ENCODE measurements around the gene ZNF367.

The ZNF367 gene

GRCh38 chr9:96448546-96449170 lies 30.5 kb upstream of the ZNF367 start:
- TF ChIP-seq FOXP2 (optimal IDR thresholded peaks at IDR 0.05; ENCODE audit: borderline replicate concordance, extremely low read depth, extremely low read length, insufficient read depth): no peak
- no peak for TF ChIP-seq SIN3A (IDR thresholded peaks at IDR 0.05; ENCODE audit: borderline replicate concordance, insufficient read depth, low read length)
- 0 out of 2 replicates have a peak, but pooled peaks have one; percentile 19 for TF ChIP-seq TAF1 (IDR thresholded peaks at IDR 0.05; ENCODE audit: borderline replicate concordance, insufficient read depth, low read length)
- 0 out of 2 replicates have a peak, but pooled peaks have one; percentile 29 for TF ChIP-seq POLR2AphosphoS5 (IDR thresholded peaks at IDR 0.05; ENCODE audit: low read depth, low read length)

- TF ChIP-seq SIN3A (IDR thresholded peaks at IDR 0.05; ENCODE audit: borderline replicate concordance, insufficient read depth, low read length) (no peak), REST (IDR thresholded peaks at IDR 0.05; ENCODE audit: insufficient read depth in 1 of 2, low read depth in 2 of 2, low read length in 2 of 2) (no peak), POLR2AphosphoS5 (IDR thresholded peaks at IDR 0.05; ENCODE audit: low read depth, low read length) (no peak), TAF1 (IDR thresholded peaks at IDR 0.05; ENCODE audit: borderline replicate concordance, insufficient read depth, low read length) (no peak), FOXP2 (optimal IDR thresholded peaks at IDR 0.05; ENCODE audit: borderline replicate concordance, extremely low read depth, extremely low read length, insufficient read depth) (no peak)
These were observed 29.2 kb upstream of the ZNF367 start for GRCh38 chr9:96447406-96447805.

GRCh38 chr9:96442491-96442890 lies 24.3 kb upstream of the ZNF367 start:
- no peak for TF ChIP-seq TAF1 (IDR thresholded peaks at IDR 0.05; ENCODE audit: borderline replicate concordance, insufficient read depth, low read length)
- no peak for TF ChIP-seq FOXP2 (optimal IDR thresholded peaks at IDR 0.05; ENCODE audit: borderline replicate concordance, extremely low read depth, extremely low read length, insufficient read depth)
- TF ChIP-seq POLR2AphosphoS5 (IDR thresholded peaks at IDR 0.05; ENCODE audit: low read depth, low read length): no peak
- TF ChIP-seq REST (IDR thresholded peaks at IDR 0.05; ENCODE audit: insufficient read depth in 1 of 2, low read depth in 2 of 2, low read length in 2 of 2): no peak
- TF ChIP-seq SIN3A (IDR thresholded peaks at IDR 0.05; ENCODE audit: borderline replicate concordance, insufficient read depth, low read length): no peak

GRCh38 chr9:96441798-96442445 lies 23.8 kb upstream of the ZNF367 start:
- no peak for TF ChIP-seq TAF1 (IDR thresholded peaks at IDR 0.05; ENCODE audit: borderline replicate concordance, insufficient read depth, low read length)
- TF ChIP-seq SIN3A (IDR thresholded peaks at IDR 0.05; ENCODE audit: borderline replicate concordance, insufficient read depth, low read length): no peak
- no peak for TF ChIP-seq REST (IDR thresholded peaks at IDR 0.05; ENCODE audit: insufficient read depth in 1 of 2, low read depth in 2 of 2, low read length in 2 of 2)
- TF ChIP-seq FOXP2 (optimal IDR thresholded peaks at IDR 0.05; ENCODE audit: borderline replicate concordance, extremely low read depth, extremely low read length, insufficient read depth): no peak
- no peak for TF ChIP-seq POLR2AphosphoS5 (IDR thresholded peaks at IDR 0.05; ENCODE audit: low read depth, low read length)

- TF ChIP-seq POLR2AphosphoS5 (IDR thresholded peaks at IDR 0.05; ENCODE audit: low read depth, low read length) (no peak), FOXP2 (optimal IDR thresholded peaks at IDR 0.05; ENCODE audit: borderline replicate concordance, extremely low read depth, extremely low read length, insufficient read depth) (no peak), REST (IDR thresholded peaks at IDR 0.05; ENCODE audit: insufficient read depth in 1 of 2, low read depth in 2 of 2, low read length in 2 of 2) (no peak), TAF1 (IDR thresholded peaks at IDR 0.05; ENCODE audit: borderline replicate concordance, insufficient read depth, low read length) (no peak), SIN3A (IDR thresholded peaks at IDR 0.05; ENCODE audit: borderline replicate concordance, insufficient read depth, low read length) (no peak)
These were observed 22.6 kb upstream of the ZNF367 start for GRCh38 chr9:96440671-96441199.

Measured in PFSK-1 (cell line).